Testis (tissue), 2 donors: ENCODE data around the gene HSPG2.

Experiments used
- CTCF ChIP-seq, 3 experiments: fragments of 450-650 bp in 2 of 3; fragments of 200-600 bp in 1 of 3; sonication (generic) in 1 of 3; IDR thresholded peaks; one replicate each; pipeline ENCODE4 v1.5.1; 2016 to 2019; ENCODE audit warnings: antibody characterized with exemption in 3 of 3, mild to moderate bottlenecking in 2 of 3, moderate library complexity in 1 of 3
- POLR2A ChIP-seq: fragments of 450-650 bp; IDR thresholded peaks from one replicate; pipeline ENCODE4 v1.6.1; 2017; ENCODE audit warnings: antibody characterized with exemption, mild to moderate bottlenecking, moderate library complexity

- TF ChIP-seq CTCF (IDR thresholded peaks at IDR 0.05) (no peak), POLR2A (no peak)
Observed at GRCh38 chr1:21830792-21831453, 106.2 kb downstream of the HSPG2 start.
